GM12878 (cell line): ENCODE measurements around the gene EPAS1. TPM values are rescaled to one million over a fixed set of nuclear protein-coding genes. Genes with fewer than 3 reads are reported as not detected.

Source experiments
- ATAC-seq: fragments of 200-7000 bp; cut with Tn5 transposase; 3 replicates; pipeline ENCODE4 v1.9.1; 2020; ENCODE audit warnings: mild to moderate bottlenecking, moderate library complexity
- BruUV-seq: library from RNA; stranded (reverse); fragments of 400-500 nt; replicated peaks from 2 replicates; lab custom pipeline; 2021; lab: Mats Ljungman, UMichigan
- CTCF ChIA-PET: fragments of 300-600 bp; sonication (Branson Sonifier 250); formaldehyde crosslinking; extraction: SDS; loops from one replicate; lab custom pipeline; 2021; ENCODE audit warnings: inconsistent platforms; lab: Yijun Ruan, JAX
- POLR2A ChIA-PET: fragments of 350-600 bp; formaldehyde crosslinking; extraction: SDS; loops from one replicate; lab custom pipeline; 2021; ENCODE audit warnings: inconsistent platforms; lab: Charles Lee
- RAD21 ChIA-PET: fragments of 300-600 bp; sonication (Branson Sonifier 250); formaldehyde crosslinking; loops from one replicate; lab custom pipeline; 2023; ENCODE audit warnings: antibody characterized with exemption; ENCODE audit not compliant: unreplicated experiment; lab: Charles Lee
- SMC1A ChIA-PET: fragments of 300-600 bp; sonication (Branson Sonifier 250); formaldehyde crosslinking; loops from one replicate; lab custom pipeline; 2023; ENCODE audit not compliant: unreplicated experiment, uncharacterized antibody; lab: Charles Lee
- DNase-seq: peaks from one replicate; pipeline ENCODE4 v3.0.0-alpha.2; 2011; ENCODE audit warnings: low read depth, low spot score
- FAIRE-seq: peaks from 3 replicates; lab custom pipeline; 2011; peaks lifted over from hg19 to GRCh38; lab: Jason Lieb, UNC
- H2AFZ ChIP-seq: 2 replicates; pipeline ENCODE4 v1.6.0; 2011; ENCODE audit warnings: low read depth, low read length, control low read depth; ENCODE audit not compliant: control insufficient read depth
- H3K27ac ChIP-seq: 2 replicates; pipeline ENCODE4 v1.5.1; 2011; ENCODE audit warnings: control low read depth; ENCODE audit not compliant: control insufficient read depth, insufficient read depth
- H3K27me3 ChIP-seq, 2 experiments: replicated peaks in 1 of 2; 2 replicates each; pipeline versions ENCODE4 v1.6.0 to v1.6.1; 2011; ENCODE audit warnings: low read length in 1 of 2; ENCODE audit not compliant: control insufficient read depth in 2 of 2, insufficient read depth in 2 of 2
- H3K36me3 ChIP-seq, 2 experiments: 2 replicates each; pipeline ENCODE4 v1.5.1; 2011; ENCODE audit warnings: low read length in 1 of 2; ENCODE audit not compliant: control insufficient read depth in 2 of 2, insufficient read depth in 2 of 2
- H3K4me1 ChIP-seq: 2 replicates; pipeline ENCODE4 v1.6.1; 2011; ENCODE audit warnings: mild to moderate bottlenecking, low read length, moderate library complexity, mixed read lengths; ENCODE audit not compliant: control insufficient read depth, insufficient read depth
- H3K4me2 ChIP-seq: 2 replicates; pipeline ENCODE4 v1.6.0; 2011; ENCODE audit warnings: control low read depth; ENCODE audit not compliant: control insufficient read depth, insufficient read depth
- H3K4me3 ChIP-seq: fragments of 200-600 bp; sonication (generic); 2 replicates; pipeline ENCODE4 v1.5.1; 2016
- H3K79me2 ChIP-seq: 2 replicates; pipeline ENCODE4 v1.6.0; 2011; ENCODE audit warnings: low read length; ENCODE audit not compliant: control insufficient read depth, insufficient read depth
- H3K9ac ChIP-seq: 2 replicates; pipeline ENCODE4 v1.8.0; 2011; ENCODE audit warnings: low read length, control low read depth, mixed read lengths; ENCODE audit not compliant: control insufficient read depth, insufficient read depth
- H3K9me3 ChIP-seq: replicated peaks from 3 replicates; pipeline ENCODE4 v1.5.1; 2011; ENCODE audit warnings: mild to moderate bottlenecking, low read length; ENCODE audit not compliant: control insufficient read depth, insufficient read depth
- H4K20me1 ChIP-seq: 2 replicates; pipeline ENCODE4 v1.6.0; 2011; ENCODE audit not compliant: control insufficient read depth, insufficient read depth
- HCFC1 ChIP-seq: fragments of 150-350 bp; IDR thresholded peaks from 2 replicates; pipeline ENCODE4 v1.6.1; 2014; ENCODE audit warnings: low read length
- KAT2A ChIP-seq: conservative IDR thresholded peaks from 2 replicates; pipeline ENCODE4 v1.6.1; 2011; ENCODE audit warnings: low read depth, low read length; ENCODE audit not compliant: control insufficient read depth
- KDM1A ChIP-seq: fragments of 200-600 bp; sonication (generic); IDR thresholded peaks from 2 replicates; pipeline ENCODE4 v1.6.1; 2016; ENCODE audit warnings: borderline replicate concordance
- MTA3 ChIP-seq: IDR thresholded peaks from 2 replicates; pipeline ENCODE4 v1.6.1; 2012; ENCODE audit warnings: low read length, inconsistent platforms, borderline replicate concordance
- MYC ChIP-seq: IDR thresholded peaks from 2 replicates; pipeline ENCODE4 v1.6.1; 2011; ENCODE audit warnings: mild to moderate bottlenecking, low read length, moderate library complexity, inconsistent platforms; ENCODE audit not compliant: insufficient read depth, insufficient replicate concordance, insufficient read length, severe bottlenecking
- NBN ChIP-seq: fragments of 450-650 bp; IDR thresholded peaks from 2 replicates; pipeline ENCODE4 v1.6.1; 2016
- NFIC ChIP-seq: IDR thresholded peaks from 2 replicates; pipeline ENCODE4 v1.6.1; 2012; ENCODE audit warnings: low read depth, mild to moderate bottlenecking, inconsistent platforms, low read length, moderate library complexity
- RAD21 ChIP-seq: IDR thresholded peaks from 2 replicates; pipeline ENCODE4 v1.6.1; 2011; ENCODE audit warnings: mild to moderate bottlenecking, low read depth, low read length, moderate library complexity; ENCODE audit not compliant: insufficient read depth
- SMC3 ChIP-seq: IDR thresholded peaks from 2 replicates; pipeline ENCODE4 v1.6.1; 2011; ENCODE audit warnings: low read length, improper control_type of control experiment, borderline replicate concordance
- STAT3 ChIP-seq: IDR thresholded peaks from 2 replicates; pipeline ENCODE4 v1.6.1; 2011; ENCODE audit warnings: low read depth, low read length, improper control_type of control experiment
- WGBS: methylation state at CpG from one replicate; pipeline ENCODE4 v1.1.6; 2016; ENCODE audit warnings: low lambda C conversion rate; ENCODE audit not compliant: insufficient replicate concordance, insufficient coverage; ENCODE audit errors: missing lambda C conversion rate; 5-methylcytosine and 5-hydroxymethylcytosine counted together
- in situ Hi-C: fragments of 300-500 bp; cut with MboI; formaldehyde crosslinking; loops from 9 replicates; pipeline ENCODE4 v1.14.3; 2018; ENCODE audit warnings: mixed read lengths
- intact Hi-C: fragments of 100-400 bp; cut with micrococcal nuclease; formaldehyde crosslinking; loops from one replicate; pipeline ENCODE4 v1.14.2; 2022; ENCODE audit not compliant: unreplicated experiment
- polyA plus RNA-seq, 11 experiments: library from polyadenylated mRNA; depleted of rRNA in 4 of 11; unstranded in 6 of 11; stranded (reverse) in 5 of 11; fragments of >200 nt; fragmentation: Nextera tagmentation in 4 of 11; fragmentation: Illumina TruSeq in 1 of 11; extraction: Ambion mirVana in 4 of 11; extraction: Trizol in 1 of 11; gene quantifications; 1 replicate in 1 of 11; 2 replicates in 10 of 11; pipeline versions ENCODE4 v1.2.1 to v1.2.3, GENCODE V29; 2011 to 2016; ENCODE audit warnings: inconsistent platforms in 2 of 11, missing spikeins in 2 of 11, low read depth in 1 of 11
- total RNA-seq, 4 experiments: library from RNA; depleted of rRNA in 3 of 4; stranded (reverse); fragments of >200 nt in 3 of 4; fragmentation: Illumina TruSeq in 1 of 4; extraction: Trizol in 1 of 4; gene quantifications; 2 replicates each; pipeline versions ENCODE4 v1.2.1 to v1.2.3, GENCODE V29; 2013 to 2021
- TF ChIP-seq, protein P1 (sequence below): fragments of 450-650 bp; IDR thresholded peaks from 2 replicates; pipeline ENCODE4 v1.6.1; 2016; ENCODE audit warnings: mild to moderate bottlenecking
- TF ChIP-seq, protein P2 (sequence below): fragments of 450-650 bp; IDR thresholded peaks from 2 replicates; pipeline ENCODE4 v1.6.1; 2017; ENCODE audit warnings: low read depth, mild to moderate bottlenecking, moderate library complexity
- TF ChIP-seq, protein P3 (sequence below), 3 experiments: IDR thresholded peaks in 2 of 3; conservative IDR thresholded peaks in 1 of 3; 2 replicates each; pipeline ENCODE4 v1.5.1; 2011; ENCODE audit warnings: low read depth in 3 of 3, low read length in 3 of 3, mild to moderate bottlenecking in 3 of 3, control low read depth in 2 of 3, moderate library complexity in 2 of 3, inconsistent platforms in 1 of 3, mixed read lengths in 1 of 3; ENCODE audit not compliant: control insufficient read depth in 2 of 3, insufficient read depth in 1 of 3; ENCODE audit errors: extremely low read depth in 1 of 3

The EPAS1 gene
- total and polyA plus RNA-seq, 10 of the 15 experiments (the other 5 are each of a cell fraction or from before 2014, with no cell fraction given), result 0.11 to 22.0 (median 1.3) TPM; not detected in 1

DNA sequence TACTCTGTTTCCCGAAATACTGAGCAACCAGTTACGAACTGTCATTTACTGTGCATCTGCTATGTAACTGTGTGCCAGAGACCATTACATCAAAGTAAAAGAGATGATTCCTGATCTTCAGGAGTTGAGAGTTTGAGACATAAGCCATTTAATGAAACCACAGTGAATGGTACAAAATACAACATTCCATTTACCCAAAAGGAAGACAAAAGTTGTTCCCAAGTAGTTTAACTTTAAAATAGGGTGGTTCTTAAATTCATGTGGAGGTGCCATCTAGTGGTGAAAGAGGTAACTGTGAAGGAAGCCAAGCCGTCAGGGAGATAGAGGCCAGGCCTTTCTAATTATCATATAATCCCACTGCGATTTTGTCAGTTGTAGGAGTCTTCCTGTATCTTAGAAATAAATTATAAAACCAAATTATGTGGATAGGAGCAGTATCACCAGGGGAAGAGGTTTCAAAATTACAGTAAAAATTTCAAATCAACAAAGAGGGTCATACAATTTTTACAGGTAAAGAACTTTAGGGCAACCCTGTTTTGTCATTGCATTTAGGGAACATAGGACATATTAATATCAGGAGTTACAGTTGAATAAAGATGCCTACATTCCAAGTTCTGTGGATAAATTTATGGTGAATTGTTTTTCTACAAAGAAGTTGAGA, 67.7 kb downstream of the EPAS1 start:
- intact Hi-C loops, result loop anchor here (1.0 kb wide), 6 partner anchors 96 to 372 kb away; no protein-coding TSS in a partner anchor
- BruUV-seq, result no TSS peak
- TF ChIP-seq, protein P1, sequence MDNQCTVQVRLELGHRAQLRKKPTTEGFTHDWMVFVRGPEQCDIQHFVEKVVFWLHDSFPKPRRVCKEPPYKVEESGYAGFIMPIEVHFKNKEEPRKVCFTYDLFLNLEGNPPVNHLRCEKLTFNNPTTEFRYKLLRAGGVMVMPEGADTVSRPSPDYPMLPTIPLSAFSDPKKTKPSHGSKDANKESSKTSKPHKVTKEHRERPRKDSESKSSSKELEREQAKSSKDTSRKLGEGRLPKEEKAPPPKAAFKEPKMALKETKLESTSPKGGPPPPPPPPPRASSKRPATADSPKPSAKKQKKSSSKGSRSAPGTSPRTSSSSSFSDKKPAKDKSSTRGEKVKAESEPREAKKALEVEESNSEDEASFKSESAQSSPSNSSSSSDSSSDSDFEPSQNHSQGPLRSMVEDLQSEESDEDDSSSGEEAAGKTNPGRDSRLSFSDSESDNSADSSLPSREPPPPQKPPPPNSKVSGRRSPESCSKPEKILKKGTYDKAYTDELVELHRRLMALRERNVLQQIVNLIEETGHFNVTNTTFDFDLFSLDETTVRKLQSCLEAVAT, result no peak
- no peak for TF ChIP-seq HCFC1
- TF ChIP-seq, protein P2, sequence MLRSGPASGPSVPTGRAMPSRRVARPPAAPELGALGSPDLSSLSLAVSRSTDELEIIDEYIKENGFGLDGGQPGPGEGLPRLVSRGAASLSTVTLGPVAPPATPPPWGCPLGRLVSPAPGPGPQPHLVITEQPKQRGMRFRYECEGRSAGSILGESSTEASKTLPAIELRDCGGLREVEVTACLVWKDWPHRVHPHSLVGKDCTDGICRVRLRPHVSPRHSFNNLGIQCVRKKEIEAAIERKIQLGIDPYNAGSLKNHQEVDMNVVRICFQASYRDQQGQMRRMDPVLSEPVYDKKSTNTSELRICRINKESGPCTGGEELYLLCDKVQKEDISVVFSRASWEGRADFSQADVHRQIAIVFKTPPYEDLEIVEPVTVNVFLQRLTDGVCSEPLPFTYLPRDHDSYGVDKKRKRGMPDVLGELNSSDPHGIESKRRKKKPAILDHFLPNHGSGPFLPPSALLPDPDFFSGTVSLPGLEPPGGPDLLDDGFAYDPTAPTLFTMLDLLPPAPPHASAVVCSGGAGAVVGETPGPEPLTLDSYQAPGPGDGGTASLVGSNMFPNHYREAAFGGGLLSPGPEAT, result 0 out of 2 replicates have a peak, but pooled peaks have one; percentile 25
- TF ChIP-seq KAT2A, result no peak
- TF ChIP-seq MTA3, result no peak
- TF ChIP-seq MYC, result no peak
- peak; percentile 81 for TF ChIP-seq RAD21
- TF ChIP-seq KDM1A, result no peak
- TF ChIP-seq STAT3, result no peak
- no peak for TF ChIP-seq NFIC
- TF ChIP-seq NBN, result 0 out of 2 replicates have a peak, but pooled peaks have one; percentile 19
- TF ChIP-seq, protein P3, sequence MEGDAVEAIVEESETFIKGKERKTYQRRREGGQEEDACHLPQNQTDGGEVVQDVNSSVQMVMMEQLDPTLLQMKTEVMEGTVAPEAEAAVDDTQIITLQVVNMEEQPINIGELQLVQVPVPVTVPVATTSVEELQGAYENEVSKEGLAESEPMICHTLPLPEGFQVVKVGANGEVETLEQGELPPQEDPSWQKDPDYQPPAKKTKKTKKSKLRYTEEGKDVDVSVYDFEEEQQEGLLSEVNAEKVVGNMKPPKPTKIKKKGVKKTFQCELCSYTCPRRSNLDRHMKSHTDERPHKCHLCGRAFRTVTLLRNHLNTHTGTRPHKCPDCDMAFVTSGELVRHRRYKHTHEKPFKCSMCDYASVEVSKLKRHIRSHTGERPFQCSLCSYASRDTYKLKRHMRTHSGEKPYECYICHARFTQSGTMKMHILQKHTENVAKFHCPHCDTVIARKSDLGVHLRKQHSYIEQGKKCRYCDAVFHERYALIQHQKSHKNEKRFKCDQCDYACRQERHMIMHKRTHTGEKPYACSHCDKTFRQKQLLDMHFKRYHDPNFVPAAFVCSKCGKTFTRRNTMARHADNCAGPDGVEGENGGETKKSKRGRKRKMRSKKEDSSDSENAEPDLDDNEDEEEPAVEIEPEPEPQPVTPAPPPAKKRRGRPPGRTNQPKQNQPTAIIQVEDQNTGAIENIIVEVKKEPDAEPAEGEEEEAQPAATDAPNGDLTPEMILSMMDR (IDR thresholded peaks at IDR 0.05 in 2 of 3, conservative IDR thresholded peaks at IDR 0.05 in 1 of 3; ENCODE audit: control insufficient read depth in 2 of 3, extremely low read depth in 1 of 3, insufficient read depth in 1 of 3, low read depth in 3 of 3, low read length in 3 of 3), result peak; percentile 65 to 79 (median 78)
- peak; percentile 91; the same call in 1 of the 2 replicates for TF ChIP-seq SMC3
- TF ChIP-seq, all 136 proteins: peak for 5
- no peaks in the 10 kb centered on the region for H3K9me3 ChIP-seq
- H4K20me1 ChIP-seq, result no peaks in the 10 kb centered on the region
- ChIA-PET SMC1A (interaction anchor here (1.0 to 3.6 kb wide), 8 partner anchors 9 to 354 kb away, joined by 3 to 24 read pairs (median 6); no protein-coding TSS in a partner anchor), CTCF (interaction anchor here (0.9 to 3.7 kb wide), 13 partner anchors 23 to 354 kb away, joined by 3 to 47 read pairs (median 4); no protein-coding TSS in a partner anchor), RAD21 (interaction anchor here (1.0 to 3.5 kb wide), 4 partner anchors 135 to 335 kb away, joined by 4 to 34 read pairs (median 13); no protein-coding TSS in a partner anchor), POLR2A (interaction anchor here (1.7 kb wide), 1 partner anchor 302 kb away, joined by 4 read pairs; no protein-coding TSS in a partner anchor)
- in situ Hi-C loops, result loop anchor here (5.0 to 25.0 kb wide), 2 partner anchors 353 to 728 kb away; no protein-coding TSS in a partner anchor
- H3K36me3 ChIP-seq, result no peaks in the 10 kb centered on the region; a peak in 1 of 4 replicates
- peaks cover 0 to 7% of the 10 kb centered on the region in 2 experiments; a peak in 2 of 4 replicates for H3K27me3 ChIP-seq
- 38% methylated on average over 4 of the region's 4 CpGs for WGBS
- no peak overlapping the region for H3K4me3 ChIP-seq
- no peak overlapping the region for H3K27ac ChIP-seq
- H3K4me1 ChIP-seq, result no peaks in the 10 kb centered on the region
- ATAC-seq (peak; percentile 79), DNase-seq (no peak), FAIRE-seq (peak; percentile 77)
- H2AFZ ChIP-seq, result no peak overlapping the region
- no peaks in the 10 kb centered on the region for H3K79me2 ChIP-seq
- no peak overlapping the region for H3K9ac ChIP-seq
- no peak overlapping the region for H3K4me2 ChIP-seq
